HepG2 (cell line): ENCODE data around the gene ARHGAP15. TPM values are rescaled to one million over a fixed set of nuclear protein-coding genes. Genes with fewer than 3 reads are reported as not detected.

Experiments used
- ATAC-seq: fragments of 200-7000 bp; cut with Tn5 transposase; 3 replicates; pipeline ENCODE4 v1.9.1; 2020; ENCODE audit warnings: mild to moderate bottlenecking, moderate library complexity
- BruUV-seq: library from RNA; stranded (reverse); fragments of 400-500 nt; replicated peaks from 2 replicates; lab custom pipeline; 2021; lab: Mats Ljungman, UMichigan
- CTCF ChIA-PET: fragments of 300-600 bp; formaldehyde crosslinking; extraction: SDS; loops from one replicate; lab custom pipeline; 2021; ENCODE audit warnings: low total read pairs, inconsistent platforms, low intra/inter-chr PET ratio; lab: Yijun Ruan, JAX
- POLR2A ChIA-PET: fragments of 350-600 bp; sonication (Branson Sonifier 250); formaldehyde crosslinking; loops from one replicate; lab custom pipeline; 2020; ENCODE audit warnings: antibody characterized with exemption, inconsistent platforms; lab: Yijun Ruan, JAX
- DNase-seq: peaks from one replicate; pipeline ENCODE4 v3.0.0-alpha.2; 2015; ENCODE audit warnings: low spot score
- FAIRE-seq: peaks from 3 replicates; lab custom pipeline; 2011; peaks lifted over from hg19 to GRCh38; lab: Jason Lieb, UNC
- H2AFZ ChIP-seq: one replicate; pipeline ENCODE4 v1.6.1; 2011; ENCODE audit warnings: low read length, inconsistent platforms
- H3K27ac ChIP-seq: fragments of 300-600 bp; 3 replicates; pipeline ENCODE4 v1.8.0; 2011; ENCODE audit warnings: mixed run types, mild to moderate bottlenecking, mixed read lengths, low read length, inconsistent platforms; ENCODE audit not compliant: insufficient read depth; ENCODE audit errors: extremely low read length
- H3K27me3 ChIP-seq, 2 experiments: fragments of 200-600 bp in 1 of 2; 2 replicates in 1 of 2; 3 replicates in 1 of 2; pipeline versions ENCODE4 v1.6.0 to v1.8.0; 2011; ENCODE audit warnings: low read length in 2 of 2, mild to moderate bottlenecking in 2 of 2, moderate library complexity in 2 of 2, inconsistent platforms in 1 of 2; ENCODE audit not compliant: insufficient read depth in 2 of 2, control insufficient read depth in 1 of 2
- H3K36me3 ChIP-seq, 2 experiments: fragments of 200-600 bp in 1 of 2; replicated peaks in 1 of 2; 2 replicates in 1 of 2; 3 replicates in 1 of 2; pipeline versions ENCODE4 v1.5.1 to v1.8.0; 2011; ENCODE audit warnings: low read length in 2 of 2, inconsistent platforms in 1 of 2; ENCODE audit not compliant: insufficient read depth in 2 of 2, control insufficient read depth in 1 of 2
- H3K4me1 ChIP-seq: 2 replicates; pipeline ENCODE4 v1.5.1; 2012; ENCODE audit warnings: low read length, inconsistent platforms; ENCODE audit not compliant: insufficient read depth
- H3K4me2 ChIP-seq: 2 replicates; pipeline ENCODE4 v1.6.0; 2011; ENCODE audit warnings: low read depth, low read length, inconsistent platforms
- H3K4me3 ChIP-seq, 3 experiments: fragments of 200-600 bp in 1 of 3; sonication (generic), shearing (Covaris generic) in 1 of 3; replicated peaks in 1 of 3; 2 replicates each; pipeline ENCODE4 v1.5.1; 2011 to 2016; ENCODE audit warnings: low read length in 3 of 3, inconsistent platforms in 2 of 3, low read depth in 2 of 3, mild to moderate bottlenecking in 2 of 3, control low read depth in 1 of 3, mixed read lengths in 1 of 3; ENCODE audit not compliant: insufficient read depth in 1 of 3
- H3K79me2 ChIP-seq: one replicate; pipeline ENCODE4 v1.6.1; 2011; ENCODE audit warnings: low read length, inconsistent platforms; ENCODE audit not compliant: insufficient read depth
- H3K9ac ChIP-seq: 2 replicates; pipeline ENCODE4 v1.6.0; 2011; ENCODE audit warnings: mild to moderate bottlenecking, low read depth, low read length, inconsistent platforms; ENCODE audit not compliant: insufficient read depth
- H3K9me3 ChIP-seq: 2 replicates; pipeline ENCODE4 v1.5.1; 2012; ENCODE audit warnings: mild to moderate bottlenecking, low read length
- H4K20me1 ChIP-seq: 2 replicates; pipeline ENCODE4 v1.6.0; 2011; ENCODE audit warnings: inconsistent platforms, mild to moderate bottlenecking, low read length, moderate library complexity; ENCODE audit not compliant: insufficient read depth
- ARID5B ChIP-seq: IDR thresholded peaks from 2 replicates; pipeline ENCODE4 v1.4.0; 2020; ENCODE audit warnings: mild to moderate bottlenecking, missing genetic modification reagents
- CENPT ChIP-seq: sonication (generic); formaldehyde crosslinking; IDR thresholded peaks from 2 replicates; pipeline ENCODE4 v1.8.0; 2022; ENCODE audit warnings: low read depth, mild to moderate bottlenecking, moderate library complexity, missing genetic modification reagents
- EHMT2 ChIP-seq: fragments of 200-600 bp; sonication (generic); IDR thresholded peaks from 2 replicates; pipeline ENCODE4 v1.7.0; 2017; ENCODE audit warnings: antibody characterized with exemption, low read depth, low read length, borderline replicate concordance
- ELF3 ChIP-seq: IDR thresholded peaks from 2 replicates; pipeline ENCODE4 v1.6.1; 2016; ENCODE audit warnings: missing genetic modification reagents, missing compliant biosample characterization
- ISL2 ChIP-seq: sonication (generic); formaldehyde crosslinking; IDR thresholded peaks from 2 replicates; pipeline ENCODE4 v1.5.0; 2020; ENCODE audit warnings: missing genetic modification reagents
- MXD4 ChIP-seq: IDR thresholded peaks from 2 replicates; pipeline ENCODE4 v1.6.1; 2016; ENCODE audit warnings: mild to moderate bottlenecking, missing biosample characterization, missing genetic modification reagents
- POLR2AphosphoS2 ChIP-seq: IDR thresholded peaks from 2 replicates; pipeline ENCODE4 v1.6.1; 2011; ENCODE audit warnings: low read depth, low read length, improper control_type of control experiment
- RBM39 ChIP-seq: fragments of 200-400 bp; formaldehyde crosslinking; IDR thresholded peaks from one replicate; pipeline ENCODE4 v1.6.1; 2018; ENCODE audit warnings: antibody characterized with exemption, mild to moderate bottlenecking, low read depth, low read length; ENCODE audit not compliant: poor library complexity, severe bottlenecking
- SAFB2 ChIP-seq: sonication (generic); formaldehyde crosslinking; IDR thresholded peaks from 2 replicates; pipeline ENCODE4 v1.5.1; 2020; ENCODE audit warnings: missing genetic modification reagents, low read depth, mild to moderate bottlenecking, borderline replicate concordance
- SIN3B ChIP-seq: fragments of 150-350 bp; IDR thresholded peaks from 2 replicates; pipeline ENCODE4 v1.6.1; 2014; ENCODE audit warnings: low read length
- STAG1 ChIP-seq: sonication (generic); formaldehyde crosslinking; IDR thresholded peaks from 2 replicates; pipeline ENCODE4 v1.4.0; 2020; ENCODE audit warnings: missing genetic modification reagents
- ZBTB7B ChIP-seq: sonication (generic); formaldehyde crosslinking; IDR thresholded peaks from 2 replicates; pipeline ENCODE4 v1.4.0; 2020; ENCODE audit warnings: missing genetic modification reagents
- ZFP36L2 ChIP-seq: sonication (generic); formaldehyde crosslinking; IDR thresholded peaks from 2 replicates; pipeline ENCODE4 v1.4.0; 2020; ENCODE audit warnings: missing genetic modification reagents
- ZNF282 ChIP-seq: fragments of 450-650 bp; IDR thresholded peaks from 2 replicates; pipeline ENCODE4 v1.6.1; 2018; ENCODE audit not compliant: partially characterized antibody
- ZNF749 ChIP-seq: sonication (generic); formaldehyde crosslinking; IDR thresholded peaks from 2 replicates; pipeline ENCODE4 v1.8.0; 2022; ENCODE audit warnings: mild to moderate bottlenecking, missing genetic modification reagents, moderate library complexity, borderline replicate concordance
- ZSCAN30 ChIP-seq: sonication (generic); formaldehyde crosslinking; IDR thresholded peaks from 2 replicates; pipeline ENCODE4 v1.5.0; 2020; ENCODE audit warnings: mild to moderate bottlenecking, missing genetic modification reagents
- WGBS: methylation state at CpG from one replicate; pipeline ENCODE4 v1.1.6; 2017; ENCODE audit warnings: low lambda C conversion rate; 5-methylcytosine and 5-hydroxymethylcytosine counted together
- in situ Hi-C: cut with HindIII; loops from 2 replicates; pipeline ENCODE4 v1.10.0; 2017; ENCODE audit warnings: low pct_unique_long_range_greater_than_20kb; ENCODE audit not compliant: extremely low pct_ligation_motif_present
- intact Hi-C: fragments of 100-400 bp; cut with micrococcal nuclease; formaldehyde crosslinking; loops from one replicate; pipeline ENCODE4 v1.10.0; 2022; ENCODE audit not compliant: unreplicated experiment
- polyA plus RNA-seq, 8 experiments: library from polyadenylated mRNA; depleted of rRNA in 3 of 8; stranded (reverse) in 7 of 8; unstranded in 1 of 8; fragments of >200 nt; fragmentation: Illumina TruSeq in 4 of 8; extraction: Trizol in 4 of 8; gene quantifications; 2 replicates each; pipeline versions ENCODE4 v1.2.1 to v1.2.3, GENCODE V29; 2011 to 2016; ENCODE audit warnings: low read depth in 4 of 8, missing spikeins in 1 of 8, mixed read lengths in 1 of 8; ENCODE audit not compliant: insufficient read depth in 1 of 8
- total RNA-seq, 5 experiments: library from RNA; depleted of rRNA; stranded (reverse); fragments of >200 nt; fragmentation: Illumina TruSeq; extraction: Trizol; gene quantifications; 2 replicates each; pipeline ENCODE4 v1.2.3, GENCODE V29; 2016; ENCODE audit warnings: low read depth in 1 of 5
- TF ChIP-seq, protein P1 (sequence below): sonication (generic); formaldehyde crosslinking; IDR thresholded peaks from 2 replicates; pipeline ENCODE4 v1.4.0; 2020; ENCODE audit warnings: missing genetic modification reagents

Gene ARHGAP15
- total and polyA plus RNA-seq, 2 of the 13 experiments (the other 11 are each of a cell fraction or from before 2014, with no cell fraction given) = 0.04 TPM; not detected in 1

DNA sequence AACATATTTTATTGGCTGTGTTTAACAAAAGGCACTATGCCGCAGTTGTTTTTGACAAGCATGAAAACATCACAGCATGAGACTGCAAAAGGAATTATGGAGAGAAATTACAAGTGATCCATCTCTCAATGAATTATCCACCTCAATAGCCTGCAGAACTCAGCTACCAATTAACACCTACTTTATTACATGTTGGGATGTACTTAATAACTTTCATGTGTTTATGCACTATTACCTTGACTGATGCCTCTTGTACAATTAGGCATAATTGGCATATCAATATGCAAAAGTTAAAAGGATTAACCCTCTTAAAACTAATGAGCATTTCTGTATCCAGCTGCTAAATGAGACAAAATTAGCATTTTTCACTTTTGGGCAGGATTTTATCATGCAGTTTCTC, 27.8 kb downstream of the ARHGAP15 start:
- in situ Hi-C loops = no loop called here
- Histone ChIP-seq H3K36me3 (no peaks in the 10 kb centered on the region), H3K4me1 (no peaks in the 10 kb centered on the region), H3K4me3 (no peak overlapping the region), H3K27ac (no peak overlapping the region), H3K27me3 (no peaks in the 10 kb centered on the region; a peak in 2 of 5 replicates), H4K20me1 (no peaks in the 10 kb centered on the region), H2AFZ (no peak overlapping the region), H3K4me2 (no peak overlapping the region), H3K9ac (no peak overlapping the region), H3K79me2 (no peaks in the 10 kb centered on the region), H3K9me3 (no peaks in the 10 kb centered on the region)
- FAIRE-seq (no peak), ATAC-seq (no peak), DNase-seq (no peak)
- WGBS = 28% methylated on average over 1 of the region's 1 CpG
- CTCF ChIA-PET = no interaction called here
- POLR2A ChIA-PET = no interaction called here
- BruUV-seq = no TSS peak
- intact Hi-C loops = no loop called here
- TF ChIP-seq EHMT2 = no peak
- TF ChIP-seq STAG1 = no peak
- no peak for TF ChIP-seq RBM39
- no peak for TF ChIP-seq POLR2AphosphoS2
- TF ChIP-seq ZNF749 = no peak
- TF ChIP-seq, protein P1, sequence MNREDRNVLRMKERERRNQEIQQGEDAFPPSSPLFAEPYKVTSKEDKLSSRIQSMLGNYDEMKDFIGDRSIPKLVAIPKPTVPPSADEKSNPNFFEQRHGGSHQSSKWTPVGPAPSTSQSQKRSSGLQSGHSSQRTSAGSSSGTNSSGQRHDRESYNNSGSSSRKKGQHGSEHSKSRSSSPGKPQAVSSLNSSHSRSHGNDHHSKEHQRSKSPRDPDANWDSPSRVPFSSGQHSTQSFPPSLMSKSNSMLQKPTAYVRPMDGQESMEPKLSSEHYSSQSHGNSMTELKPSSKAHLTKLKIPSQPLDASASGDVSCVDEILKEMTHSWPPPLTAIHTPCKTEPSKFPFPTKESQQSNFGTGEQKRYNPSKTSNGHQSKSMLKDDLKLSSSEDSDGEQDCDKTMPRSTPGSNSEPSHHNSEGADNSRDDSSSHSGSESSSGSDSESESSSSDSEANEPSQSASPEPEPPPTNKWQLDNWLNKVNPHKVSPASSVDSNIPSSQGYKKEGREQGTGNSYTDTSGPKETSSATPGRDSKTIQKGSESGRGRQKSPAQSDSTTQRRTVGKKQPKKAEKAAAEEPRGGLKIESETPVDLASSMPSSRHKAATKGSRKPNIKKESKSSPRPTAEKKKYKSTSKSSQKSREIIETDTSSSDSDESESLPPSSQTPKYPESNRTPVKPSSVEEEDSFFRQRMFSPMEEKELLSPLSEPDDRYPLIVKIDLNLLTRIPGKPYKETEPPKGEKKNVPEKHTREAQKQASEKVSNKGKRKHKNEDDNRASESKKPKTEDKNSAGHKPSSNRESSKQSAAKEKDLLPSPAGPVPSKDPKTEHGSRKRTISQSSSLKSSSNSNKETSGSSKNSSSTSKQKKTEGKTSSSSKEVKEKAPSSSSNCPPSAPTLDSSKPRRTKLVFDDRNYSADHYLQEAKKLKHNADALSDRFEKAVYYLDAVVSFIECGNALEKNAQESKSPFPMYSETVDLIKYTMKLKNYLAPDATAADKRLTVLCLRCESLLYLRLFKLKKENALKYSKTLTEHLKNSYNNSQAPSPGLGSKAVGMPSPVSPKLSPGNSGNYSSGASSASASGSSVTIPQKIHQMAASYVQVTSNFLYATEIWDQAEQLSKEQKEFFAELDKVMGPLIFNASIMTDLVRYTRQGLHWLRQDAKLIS (CRISPR knock-in tag) = no peak
- no peak for TF ChIP-seq SAFB2 (CRISPR knock-in tag)
- TF ChIP-seq ISL2 (CRISPR knock-in tag) = no peak
- TF ChIP-seq ZNF282 = no peak
- no peak for TF ChIP-seq ELF3
- no peak for TF ChIP-seq ARID5B (CRISPR knock-in tag)
- no peak for TF ChIP-seq SIN3B
- no peak for TF ChIP-seq ZFP36L2 (CRISPR knock-in tag)
- no peak for TF ChIP-seq ZSCAN30 (CRISPR knock-in tag)
- TF ChIP-seq MXD4 (CRISPR knock-in tag) = no peak
- TF ChIP-seq ZBTB7B (CRISPR knock-in tag) = no peak
- TF ChIP-seq CENPT (CRISPR knock-in tag) = no peak
